RCC 7860 (cell line): ENCODE measurements around the gene TLL1.
A peak's percentile ranks its signal among the peaks of the same experiment; 100 is the strongest.

Experiments used
- DNase-seq: peaks from one replicate; pipeline ENCODE4 v3.0.0-alpha.2; 2015; ENCODE audit warnings: low spot score
- FAIRE-seq: peaks from 2 replicates; lab custom pipeline; 2012; peaks lifted over from hg19 to GRCh38; lab: Jason Lieb, UNC

TLL1 gene

DNA sequence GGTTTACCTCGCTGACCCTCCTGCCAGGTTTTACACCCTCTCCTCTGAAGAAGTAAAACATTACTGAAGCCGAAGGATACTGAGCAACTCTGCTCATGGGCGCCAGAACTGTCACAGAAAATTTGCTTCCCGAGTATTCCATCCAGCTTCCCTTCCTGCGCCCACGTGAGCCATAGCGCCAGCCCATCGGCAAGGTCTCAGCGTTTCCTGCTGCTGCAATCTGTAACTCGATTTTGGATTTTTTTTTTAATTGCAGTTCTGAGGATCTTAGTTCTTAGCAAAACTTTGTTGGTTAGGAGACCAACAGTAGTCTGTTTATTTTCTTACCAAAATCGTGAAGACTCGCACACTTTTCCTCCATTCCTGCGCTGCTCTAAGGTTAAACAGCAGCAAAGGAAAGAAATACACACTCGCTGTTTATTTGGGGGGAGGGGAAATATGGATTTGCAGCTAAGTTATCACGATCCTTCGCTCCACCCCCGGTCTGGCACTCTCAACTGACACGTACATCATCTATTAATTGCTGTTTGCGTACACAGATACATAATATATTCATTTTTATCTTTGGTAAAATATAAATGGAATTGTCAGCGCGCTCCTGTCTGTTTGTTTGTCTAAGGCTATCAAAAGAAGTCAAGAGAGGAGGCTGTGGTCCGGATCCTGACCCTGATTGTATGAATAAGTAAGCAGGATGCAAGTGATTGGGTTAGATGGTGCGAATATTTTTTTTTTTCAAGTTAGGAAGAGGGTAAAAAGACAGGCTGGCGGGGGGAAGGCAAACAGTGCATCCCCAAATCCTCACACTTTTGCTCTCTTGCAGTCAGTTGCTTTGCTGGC is at the start of gene TLL1:
TSS of gene TLL1 (plus strand) at position 777 of the 837 bp plus-strand sequence. CDS start 668 bp downstream, outside the sequence.
- no peak for DNase-seq
- FAIRE-seq: no peak

- no peak for FAIRE-seq
Observed at GRCh38 chr4:165826166-165826565, 46.9 kb upstream of the TLL1 start.

DNA sequence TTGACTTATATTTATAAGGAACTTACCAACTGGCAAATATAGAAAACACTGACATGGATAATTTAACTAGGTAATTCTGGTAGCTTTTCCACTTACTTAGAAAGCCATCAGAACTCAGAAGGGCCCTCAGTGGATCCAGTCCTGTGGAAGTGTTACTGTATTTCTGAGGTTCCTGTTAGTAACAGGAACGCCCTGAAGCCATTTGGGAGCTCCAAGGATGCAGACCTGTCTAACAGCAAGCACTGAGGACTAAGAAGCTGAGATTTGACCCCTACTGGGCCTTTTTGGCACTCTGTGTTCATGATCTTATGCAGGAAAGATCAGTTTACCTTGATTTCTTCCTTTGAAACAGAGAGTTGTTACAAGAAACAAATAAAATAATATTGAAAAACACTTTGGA is 46.0 kb upstream of the TLL1 start:
- FAIRE-seq (no peak), DNase-seq (no peak)

More at GRCh38 chr4:165826166-165826565, 46.9 kb upstream of the TLL1 start:
- no peak for DNase-seq

- no peak for FAIRE-seq
- DNase-seq: no peak
Observed at GRCh38 chr4:165828928-165829327, 44.1 kb upstream of the TLL1 start.

DNA sequence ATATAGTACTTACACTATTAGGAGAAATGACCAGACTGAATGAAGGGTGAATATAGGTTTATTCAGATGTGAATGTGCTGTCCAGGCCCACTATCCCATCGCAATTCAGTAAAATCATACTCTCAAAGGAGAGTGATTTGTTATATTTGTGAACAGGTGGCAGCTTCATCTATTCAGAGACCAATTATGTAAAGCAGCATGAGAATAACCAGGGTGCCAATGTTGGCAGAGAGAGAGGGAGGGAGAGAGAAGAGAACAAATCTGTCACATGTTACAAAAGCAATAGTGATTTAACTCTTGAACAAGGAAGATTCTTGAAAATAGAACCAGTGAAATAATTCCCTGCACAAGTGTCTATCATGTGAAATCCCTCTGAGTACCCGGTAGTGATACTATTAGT is 38.9 kb upstream of the TLL1 start:
- DNase-seq (no peak), FAIRE-seq (no peak)

DNA sequence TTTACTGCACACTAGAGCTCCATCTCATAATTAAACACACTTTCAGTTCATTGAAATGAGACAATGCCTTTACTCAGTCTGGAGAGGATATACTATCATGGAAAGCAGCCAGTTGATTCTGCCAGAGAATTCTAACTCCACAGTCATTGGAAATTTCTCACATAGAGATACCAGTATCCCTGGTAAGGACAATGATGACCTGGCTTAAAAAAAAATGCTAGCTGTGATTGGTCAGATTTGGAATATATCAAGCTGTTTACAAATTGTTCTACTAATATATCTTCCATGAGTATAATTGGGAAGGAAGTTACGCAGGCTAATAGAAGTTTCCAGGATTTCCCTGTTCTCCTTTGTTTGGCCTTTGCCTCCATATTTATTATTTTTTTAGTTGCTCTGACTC is 34.5 kb upstream of the TLL1 start:
- FAIRE-seq: no peak
- no peak for DNase-seq

DNA sequence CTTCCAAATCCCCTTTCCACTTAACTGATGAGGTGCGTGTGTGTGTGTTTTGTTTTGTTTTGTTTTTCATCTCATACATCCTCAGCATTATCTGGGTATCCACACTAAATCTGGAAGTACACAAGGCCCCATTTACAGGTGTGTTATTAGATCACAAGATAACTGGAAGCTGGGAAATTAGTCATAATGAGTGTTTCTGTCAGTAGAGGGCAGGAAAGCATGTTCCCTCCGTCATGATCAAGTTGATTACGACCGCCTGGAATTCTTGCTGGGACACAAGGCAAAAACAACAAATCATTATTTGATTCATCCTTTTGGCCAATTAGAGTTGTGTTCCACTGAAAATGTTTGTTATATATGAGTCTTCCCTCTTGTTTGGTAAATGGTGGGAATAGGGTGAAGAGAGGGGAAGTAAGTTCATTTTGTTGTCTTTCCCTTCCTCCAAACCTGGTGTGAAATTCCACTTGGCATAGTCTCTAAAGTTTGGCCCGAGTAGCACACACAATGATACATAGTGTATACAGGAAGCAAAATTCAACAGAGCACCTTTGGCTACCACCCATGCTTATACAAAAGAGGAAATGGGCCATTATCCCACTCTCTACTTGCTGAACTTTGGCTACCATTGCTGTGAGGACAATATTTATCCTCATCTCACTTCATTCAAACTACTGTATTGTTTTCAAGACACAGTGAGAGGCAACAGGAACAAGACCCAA is 33.3 kb upstream of the TLL1 start:
- DNase-seq: no peak
- FAIRE-seq: no peak

GRCh38 chr4:165842684-165843083 is 30.4 kb upstream of the TLL1 start:
- no peak for FAIRE-seq
- no peak for DNase-seq

DNA sequence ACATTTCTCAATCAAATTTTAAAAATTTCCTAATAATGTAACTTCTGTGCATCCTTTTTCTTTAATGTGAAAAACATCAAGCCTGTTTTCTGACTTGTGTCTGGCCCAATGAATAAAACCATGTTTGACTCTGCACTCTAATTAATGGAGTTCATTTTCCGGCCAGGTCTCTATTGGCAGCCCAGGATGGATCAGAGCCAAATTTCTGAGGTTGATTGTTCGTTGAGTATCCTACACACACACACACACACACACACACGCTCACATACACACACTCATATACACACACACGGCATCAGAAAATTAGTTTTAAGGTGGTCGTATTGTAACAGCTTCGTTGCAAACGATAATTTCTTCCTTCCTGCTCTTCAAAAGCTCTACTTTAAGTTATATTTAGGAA is 28.9 kb upstream of the TLL1 start:
- FAIRE-seq (no peak), DNase-seq (no peak)

DNA sequence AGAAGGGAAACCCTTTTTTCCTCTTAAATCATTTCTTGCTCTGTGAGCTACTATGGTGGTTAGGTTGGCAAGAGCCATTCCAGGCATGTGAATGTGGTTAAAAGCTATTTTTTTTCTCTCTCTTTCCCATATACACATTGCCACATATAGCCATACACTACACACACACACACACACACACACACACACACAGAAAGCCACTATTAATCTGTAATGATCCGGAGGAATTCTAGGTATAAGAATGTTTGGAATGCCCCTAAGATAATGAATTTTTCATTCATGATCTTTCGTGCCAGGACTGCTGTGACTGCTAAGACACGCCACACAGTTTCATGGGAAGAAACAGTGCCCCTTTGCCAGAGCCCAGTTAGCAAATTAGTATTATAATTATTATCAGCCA is 21.8 kb upstream of the TLL1 start:
- DNase-seq (no peak), FAIRE-seq (no peak)

- FAIRE-seq: no peak
- DNase-seq: no peak
Observed at GRCh38 chr4:165855191-165855590, 17.8 kb upstream of the TLL1 start.

- DNase-seq (no peak), FAIRE-seq (no peak)
Observed at GRCh38 chr4:165861363-165861762, 11.7 kb upstream of the TLL1 start.

GRCh38 chr4:165864271-165864670 is 8.8 kb upstream of the TLL1 start:
- FAIRE-seq: no peak
- DNase-seq: no peak

DNA sequence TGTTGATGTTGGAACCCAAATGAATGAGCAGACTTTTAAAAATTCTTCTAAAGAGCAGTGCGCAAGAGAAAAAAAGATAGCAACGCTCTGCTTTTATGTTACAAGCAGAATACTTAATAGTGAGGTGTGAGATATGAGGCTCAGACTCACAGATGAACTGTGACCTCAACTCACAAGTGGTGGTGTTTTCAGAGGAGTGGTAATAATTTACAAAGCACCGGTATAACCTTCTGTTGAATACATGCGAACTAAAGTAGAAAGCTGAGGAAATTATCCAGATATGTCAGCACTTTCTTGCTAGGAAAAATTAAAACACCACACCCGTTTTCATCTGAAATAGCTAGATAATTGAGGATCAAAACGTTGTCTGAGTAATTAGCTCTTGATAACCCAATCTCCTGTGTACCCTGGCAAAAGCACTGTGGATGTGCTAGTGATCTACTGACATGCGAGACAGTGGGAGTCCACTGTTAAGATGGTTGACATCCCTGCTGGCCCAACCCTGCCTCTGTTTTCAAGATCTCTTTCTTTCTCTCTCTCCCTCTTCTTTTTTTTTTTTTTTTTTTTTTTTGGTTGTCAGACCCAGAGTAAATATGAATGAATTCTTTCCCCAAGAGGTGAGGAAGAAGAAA is 6.9 kb upstream of the TLL1 start:
- FAIRE-seq (no peak), DNase-seq (no peak)

GRCh38 chr4:165867961-165868360 is 5.1 kb upstream of the TLL1 start:
- DNase-seq (no peak), FAIRE-seq (no peak)

DNA sequence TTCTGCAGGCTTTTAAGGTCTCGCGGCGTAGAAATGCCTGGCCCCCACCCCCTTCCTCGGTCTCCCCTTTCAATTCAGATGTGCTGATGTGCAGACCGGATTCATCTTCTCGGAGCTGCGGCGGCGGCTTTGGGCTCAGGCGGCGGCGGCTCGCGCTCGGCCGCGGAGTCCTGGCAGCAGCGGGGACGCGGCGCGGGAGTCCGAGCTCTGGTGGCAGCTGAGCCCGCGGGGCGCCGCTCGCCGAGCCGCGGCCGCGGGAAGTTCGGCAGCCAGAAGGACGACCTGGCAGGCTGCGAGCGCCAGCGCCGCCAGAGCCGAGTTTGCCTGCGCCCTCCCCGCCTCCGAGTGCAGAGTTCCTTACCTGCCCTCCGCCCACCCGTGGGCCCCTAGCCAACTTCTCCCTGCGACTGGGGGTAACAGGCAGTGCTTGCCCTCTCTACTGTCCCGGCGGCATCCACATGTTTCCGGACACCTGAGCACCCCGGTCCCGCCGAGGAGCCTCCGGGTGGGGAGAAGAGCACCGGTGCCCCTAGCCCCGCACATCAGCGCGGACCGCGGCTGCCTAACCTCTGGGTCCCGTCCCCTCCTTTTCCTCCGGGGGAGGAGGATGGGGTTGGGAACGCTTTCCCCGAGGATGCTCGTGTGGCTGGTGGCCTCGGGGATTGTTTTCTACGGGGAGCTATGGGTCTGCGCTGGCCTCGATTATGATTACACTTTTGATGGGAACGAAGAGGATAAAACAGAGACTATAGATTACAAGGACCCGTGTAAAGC is 448 bp downstream of the TLL1 start:
- DNase-seq (no peak), FAIRE-seq (no peak)

GRCh38 chr4:165874072-165874790 is 1.2 kb downstream of the TLL1 start:
- DNase-seq (no peak), FAIRE-seq (no peak)

- FAIRE-seq: no peak
- DNase-seq: peak; percentile 70
Observed at GRCh38 chr4:165874791-165875371, 1.8 kb downstream of the TLL1 start.

- no peak for DNase-seq
- FAIRE-seq: no peak
Observed at GRCh38 chr4:165875446-165875845, 2.4 kb downstream of the TLL1 start.

- no peak for DNase-seq
- no peak for FAIRE-seq
Observed at GRCh38 chr4:165877286-165877685, 4.2 kb downstream of the TLL1 start.
